H9 (cell line): ENCODE measurements around the gene AFMID. TPM values are rescaled to one million over a fixed set of nuclear protein-coding genes. Genes with fewer than 3 reads are reported as not detected.
A peak's percentile ranks its signal among the peaks of the same experiment; 100 is the strongest.

Experiments
- DNase-seq: peaks from one replicate; pipeline ENCODE4 v3.0.0-alpha.2; 2017
- H2AFZ ChIP-seq: one replicate; pipeline ENCODE4 v1.6.1; 2013; ENCODE audit warnings: mild to moderate bottlenecking, low read length, control low read depth, moderate library complexity
- H2AK5ac ChIP-seq: 2 replicates; pipeline ENCODE4 v1.6.1; 2013; ENCODE audit warnings: low read length, control low read depth, mixed read lengths; ENCODE audit not compliant: insufficient read length
- H2BK120ac ChIP-seq: one replicate; pipeline ENCODE4 v1.6.1; 2013; ENCODE audit warnings: low read depth, mild to moderate bottlenecking, low read length, control low read depth, inconsistent platforms; ENCODE audit not compliant: poor library complexity, severe bottlenecking
- H2BK12ac ChIP-seq: 2 replicates; pipeline ENCODE4 v1.6.1; 2013; ENCODE audit warnings: low read length, control low read depth, mixed read lengths, low read depth; ENCODE audit not compliant: insufficient read length
- H2BK15ac ChIP-seq: 2 replicates; pipeline ENCODE4 v1.6.1; 2013; ENCODE audit warnings: low read depth, low read length, control low read depth
- H2BK20ac ChIP-seq: one replicate; pipeline ENCODE4 v1.6.1; 2013; ENCODE audit warnings: low read depth, mild to moderate bottlenecking, low read length, control low read depth, inconsistent platforms; ENCODE audit not compliant: poor library complexity, severe bottlenecking
- H2BK5ac ChIP-seq: 2 replicates; pipeline ENCODE4 v1.6.1; 2013; ENCODE audit warnings: low read length, control low read depth, mixed read lengths; ENCODE audit not compliant: insufficient read length
- H3K14ac ChIP-seq: 2 replicates; pipeline ENCODE4 v1.6.1; 2013; ENCODE audit warnings: low read length, control low read depth; ENCODE audit not compliant: insufficient read depth
- H3K18ac ChIP-seq: 2 replicates; pipeline ENCODE4 v1.6.1; 2013; ENCODE audit warnings: low read depth, mild to moderate bottlenecking, mixed read lengths, low read length, control low read depth; ENCODE audit not compliant: insufficient read length
- H3K23ac ChIP-seq: 2 replicates; pipeline ENCODE4 v1.6.1; 2013; ENCODE audit warnings: low read length, control low read depth, mixed read lengths, low read depth; ENCODE audit not compliant: insufficient read length
- H3K23me2 ChIP-seq: 2 replicates; pipeline ENCODE4 v1.6.1; 2013; ENCODE audit warnings: low read depth, mild to moderate bottlenecking, mixed read lengths, low read length, control low read depth; ENCODE audit not compliant: insufficient read length, poor library complexity, severe bottlenecking
- H3K27ac ChIP-seq: 2 replicates; pipeline ENCODE4 v1.5.1; 2013; ENCODE audit warnings: low read length, control low read depth, mixed read lengths, low read depth; ENCODE audit not compliant: insufficient read length
- H3K27me3 ChIP-seq: 2 replicates; pipeline ENCODE4 v1.6.1; 2013; ENCODE audit warnings: low read length, control low read depth, inconsistent platforms; ENCODE audit not compliant: insufficient read depth
- H3K4ac ChIP-seq: 2 replicates; pipeline ENCODE4 v1.6.1; 2013; ENCODE audit warnings: low read depth, mild to moderate bottlenecking, control low read depth, inconsistent platforms, low read length, moderate library complexity
- H3K4me1 ChIP-seq: 2 replicates; pipeline ENCODE4 v1.6.1; 2013; ENCODE audit warnings: low read length, control low read depth, inconsistent platforms; ENCODE audit not compliant: insufficient read depth
- H3K4me2 ChIP-seq: 2 replicates; pipeline ENCODE4 v1.6.1; 2013; ENCODE audit warnings: low read length, control low read depth, mixed read lengths; ENCODE audit not compliant: insufficient read length, insufficient read depth
- H3K56ac ChIP-seq: 2 replicates; pipeline ENCODE4 v1.6.1; 2013; ENCODE audit warnings: low read depth, mild to moderate bottlenecking, mixed read lengths, low read length, control low read depth; ENCODE audit not compliant: insufficient read length
- H3K79me1 ChIP-seq: 2 replicates; pipeline ENCODE4 v1.6.1; 2013; ENCODE audit warnings: low read depth, mild to moderate bottlenecking, moderate library complexity, low read length, control low read depth, inconsistent platforms; ENCODE audit not compliant: insufficient read depth, poor library complexity, severe bottlenecking
- H3K79me2 ChIP-seq: 2 replicates; pipeline ENCODE4 v1.6.1; 2013; ENCODE audit warnings: low read length, control low read depth, inconsistent platforms; ENCODE audit not compliant: insufficient read depth
- H3K9ac ChIP-seq: 2 replicates; pipeline ENCODE4 v1.6.1; 2013; ENCODE audit warnings: low read length, control low read depth, mixed read lengths; ENCODE audit not compliant: insufficient read length; ENCODE audit errors: extremely low read depth
- H3K9me3 ChIP-seq: one replicate; pipeline ENCODE4 v1.6.1; 2013; ENCODE audit warnings: low read depth, low read length, inconsistent platforms; ENCODE audit not compliant: control insufficient read depth
- H3T11ph ChIP-seq: one replicate; pipeline ENCODE4 v1.6.1; 2013; ENCODE audit warnings: mild to moderate bottlenecking, low read length, control low read depth, inconsistent platforms
- H4K20me1 ChIP-seq: one replicate; pipeline ENCODE4 v1.6.1; 2013; ENCODE audit not compliant: control insufficient read depth, insufficient read length, insufficient read depth
- H4K5ac ChIP-seq: 2 replicates; pipeline ENCODE4 v1.6.1; 2013; ENCODE audit warnings: low read depth, mild to moderate bottlenecking, mixed read lengths, low read length, control low read depth; ENCODE audit not compliant: insufficient read length
- H4K8ac ChIP-seq: replicated peaks from 2 replicates; pipeline ENCODE4 v1.6.1; 2013; ENCODE audit warnings: low read length, control low read depth, mixed read lengths, low read depth; ENCODE audit not compliant: insufficient read length
- H4K91ac ChIP-seq: 2 replicates; pipeline ENCODE4 v1.6.1; 2013; ENCODE audit warnings: low read depth, mild to moderate bottlenecking, moderate library complexity, mixed read lengths, low read length, control low read depth; ENCODE audit not compliant: insufficient read length
- H3K27ac Mint-ChIP-seq, 3 experiments: 2 replicates in 2 of 3; 3 replicates in 1 of 3; pipeline ENCODE4 v1.8.0; 2020 to 2021; ENCODE audit warnings: mixed read lengths in 3 of 3, mild to moderate bottlenecking in 1 of 3, moderate library complexity in 1 of 3
- H3K27me3 Mint-ChIP-seq: 2 replicates; pipeline ENCODE4 v1.8.0; 2021; ENCODE audit warnings: low read depth, mild to moderate bottlenecking, moderate library complexity, mixed read lengths
- H3K36me3 Mint-ChIP-seq, 3 experiments: 2 replicates in 2 of 3; 3 replicates in 1 of 3; pipeline ENCODE4 v1.8.0; 2020 to 2021; ENCODE audit warnings: low read depth in 3 of 3, mixed read lengths in 3 of 3; ENCODE audit not compliant: insufficient read depth in 1 of 3
- H3K4me1 Mint-ChIP-seq, 2 experiments: 2 replicates each; pipeline ENCODE4 v1.8.0; 2020; ENCODE audit warnings: mixed read lengths in 2 of 2
- H3K4me3 Mint-ChIP-seq, 2 experiments: 2 replicates in 1 of 2; 3 replicates in 1 of 2; pipeline ENCODE4 v1.8.0; 2020 to 2021; ENCODE audit warnings: mild to moderate bottlenecking in 2 of 2, mixed read lengths in 2 of 2, moderate library complexity in 1 of 2
- H3K9me3 Mint-ChIP-seq, 2 experiments: 2 replicates in 1 of 2; 3 replicates in 1 of 2; pipeline ENCODE4 v1.8.0; 2020; ENCODE audit warnings: mild to moderate bottlenecking in 2 of 2, mixed read lengths in 2 of 2, moderate library complexity in 1 of 2
- WGBS: extraction: QIAGEN DNeasy Blood & Tissue Kit; methylation state at CpG from one replicate; pipeline ENCODE4 v1.1.7; 2013; ENCODE audit warnings: missing lambda C conversion rate, low lambda C conversion rate, mixed read lengths; ENCODE audit not compliant: insufficient read length; ENCODE audit errors: extremely low coverage; 5-methylcytosine and 5-hydroxymethylcytosine counted together
- total RNA-seq: library from RNA; stranded (reverse); gene quantifications from 2 replicates; pipeline ENCODE4 v1.2.1, GENCODE V29; 2021
- TF ChIP-seq, protein P1 (sequence below): fragments of 200-600 bp; sonication (generic); conservative IDR thresholded peaks from 3 replicates; pipeline ENCODE4 v1.8.0; 2021; ENCODE audit warnings: antibody characterized with exemption, mild to moderate bottlenecking

The AFMID gene
- total RNA-seq, 1 experiment from 2014 or later = 64.1 TPM

DNA sequence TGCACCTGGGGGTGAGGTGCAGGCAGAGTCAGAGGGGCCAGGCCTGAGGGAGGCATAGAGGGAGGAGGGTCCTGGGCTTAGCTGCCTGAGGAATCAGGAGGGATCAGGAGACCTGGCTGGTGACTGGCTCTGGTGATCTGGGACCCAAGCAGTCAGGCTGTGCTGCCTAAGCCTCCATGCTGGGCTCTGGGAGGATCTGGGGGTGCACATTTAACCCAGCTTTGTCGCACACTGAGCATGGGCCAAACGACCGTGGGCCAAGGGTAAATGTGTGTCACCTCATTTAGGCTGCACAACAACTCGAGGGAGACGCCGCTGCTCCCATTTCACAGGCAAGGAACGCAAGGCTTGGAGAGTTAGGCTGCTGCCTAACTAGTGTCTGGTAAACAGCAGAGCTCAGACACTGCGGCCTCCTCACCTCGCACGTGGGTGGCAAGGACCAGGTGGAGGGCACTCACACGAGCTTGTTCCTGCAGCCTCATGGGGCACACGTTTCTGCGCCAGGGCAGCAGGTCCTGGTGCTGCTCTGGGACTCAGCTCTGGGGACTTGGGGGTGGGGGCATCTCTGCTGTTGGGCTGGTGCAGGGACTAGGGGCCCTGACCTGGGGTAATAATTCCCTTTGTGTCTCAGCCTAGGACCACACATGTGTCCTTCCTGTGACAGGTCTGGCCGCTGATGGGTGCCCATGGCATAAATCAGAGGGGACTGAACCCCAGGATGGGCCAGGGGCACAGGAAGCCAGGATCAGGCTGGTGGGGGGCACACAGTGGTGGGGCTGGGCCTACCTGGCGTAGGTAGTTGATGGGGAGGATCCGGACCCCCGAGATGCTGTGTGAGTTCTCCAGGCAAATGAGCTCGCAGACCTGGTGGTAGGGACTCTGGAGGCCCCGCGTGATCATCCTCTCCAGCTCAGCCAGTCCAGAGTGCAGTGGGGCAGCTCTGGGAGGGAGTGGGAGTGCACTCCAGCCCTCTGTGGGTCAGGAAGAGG lies 63.0 kb downstream of the AFMID start:
- H2BK120ac ChIP-seq = no peak overlapping the region

More for the DNA sequence above, 63.0 kb downstream of the AFMID start:
- Histone ChIP-seq H2AK5ac (no peak overlapping the region), H2BK12ac (no peak overlapping the region), H3K79me2 (no peaks in the 10 kb centered on the region), H3K4me2 (no peak overlapping the region), H3K56ac (no peak overlapping the region), H2BK20ac (no peak overlapping the region), H3K27ac (no peak overlapping the region), H3K18ac (no peak overlapping the region), H3K9me3 (no peaks in the 10 kb centered on the region), H4K8ac (no peak overlapping the region), H4K20me1 (no peaks in the 10 kb centered on the region), H3K27me3 (no peaks in the 10 kb centered on the region), H2AFZ (no peak overlapping the region), H3K4ac (no peak overlapping the region), H3K23ac (no peak overlapping the region), H4K91ac (no peak overlapping the region), H4K5ac (no peak overlapping the region), H3K23me2 (no peaks in the 10 kb centered on the region), H3K79me1 (no peaks in the 10 kb centered on the region), H3K4me1 (peaks cover 3% of the 10 kb centered on the region; the same call in 1 of the 2 replicates), H3K9ac (no peak overlapping the region), H3T11ph (no peak overlapping the region), H2BK15ac (no peak overlapping the region), H2BK5ac (no peak overlapping the region), H3K14ac (no peak overlapping the region)
- no peak for DNase-seq
- peaks cover 18 to 40% of the 10 kb centered on the region in 2 experiments for H3K4me1 Mint-ChIP-seq
- TF ChIP-seq, protein P1, sequence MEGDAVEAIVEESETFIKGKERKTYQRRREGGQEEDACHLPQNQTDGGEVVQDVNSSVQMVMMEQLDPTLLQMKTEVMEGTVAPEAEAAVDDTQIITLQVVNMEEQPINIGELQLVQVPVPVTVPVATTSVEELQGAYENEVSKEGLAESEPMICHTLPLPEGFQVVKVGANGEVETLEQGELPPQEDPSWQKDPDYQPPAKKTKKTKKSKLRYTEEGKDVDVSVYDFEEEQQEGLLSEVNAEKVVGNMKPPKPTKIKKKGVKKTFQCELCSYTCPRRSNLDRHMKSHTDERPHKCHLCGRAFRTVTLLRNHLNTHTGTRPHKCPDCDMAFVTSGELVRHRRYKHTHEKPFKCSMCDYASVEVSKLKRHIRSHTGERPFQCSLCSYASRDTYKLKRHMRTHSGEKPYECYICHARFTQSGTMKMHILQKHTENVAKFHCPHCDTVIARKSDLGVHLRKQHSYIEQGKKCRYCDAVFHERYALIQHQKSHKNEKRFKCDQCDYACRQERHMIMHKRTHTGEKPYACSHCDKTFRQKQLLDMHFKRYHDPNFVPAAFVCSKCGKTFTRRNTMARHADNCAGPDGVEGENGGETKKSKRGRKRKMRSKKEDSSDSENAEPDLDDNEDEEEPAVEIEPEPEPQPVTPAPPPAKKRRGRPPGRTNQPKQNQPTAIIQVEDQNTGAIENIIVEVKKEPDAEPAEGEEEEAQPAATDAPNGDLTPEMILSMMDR = no peak
- H3K27ac Mint-ChIP-seq = peak overlapping the region in 1 of 3 experiments; percentile 76; a peak in 2 of 7 replicates
- peaks cover 7 to 8% of the 10 kb centered on the region in 2 experiments for H3K9me3 Mint-ChIP-seq
- peak overlapping the region in 1 of 2 experiments; percentile 14; a peak in 1 of 5 replicates for H3K4me3 Mint-ChIP-seq
- peaks cover 1% of the 10 kb centered on the region; the same call in 1 of the 2 replicates for H3K27me3 Mint-ChIP-seq
- H3K36me3 Mint-ChIP-seq = peaks cover 2 to 5% (median 3%) of the 10 kb centered on the region in 3 experiments; a peak in 3 of 7 replicates
- WGBS = no CpG with 5 or more reads among the region's 20 CpGs
